WTC11 (cell line): Measurements from ENCODE around the gene ADAMTS10. TPM values are rescaled to one million over a fixed set of nuclear protein-coding genes. Genes with fewer than 3 reads are reported as not detected.

Experiments used
- ATAC-seq: fragments of 200-7000 bp; cut with Tn5 transposase; 2 replicates; pipeline ENCODE4 v1.10.0; 2021; ENCODE audit warnings: mild to moderate bottlenecking, moderate library complexity
- CTCF ChIA-PET: fragments of 300-600 bp; sonication (Branson Sonifier 250); formaldehyde crosslinking; loops from one replicate; lab custom pipeline; 2021; ENCODE audit warnings: antibody characterized with exemption; lab: Charles Lee
- POLR2A ChIA-PET: fragments of 350-600 bp; sonication (Branson Sonifier 250); formaldehyde crosslinking; loops from one replicate; lab custom pipeline; 2021; ENCODE audit warnings: antibody characterized with exemption; lab: Charles Lee
- DNase-seq: peaks from one replicate; pipeline ENCODE4 v3.0.0; 2021; ENCODE audit warnings: low spot score
- H3K27ac Mint-ChIP-seq: 2 replicates; pipeline ENCODE4 v1.8.0; 2021; ENCODE audit warnings: mixed read lengths
- H3K27me3 Mint-ChIP-seq: 2 replicates; pipeline ENCODE4 v1.8.0; 2021; ENCODE audit warnings: low read depth, mild to moderate bottlenecking, moderate library complexity, mixed read lengths
- H3K36me3 Mint-ChIP-seq: 2 replicates; pipeline ENCODE4 v1.8.0; 2021; ENCODE audit warnings: mixed read lengths
- H3K4me1 Mint-ChIP-seq: 2 replicates; pipeline ENCODE4 v1.8.0; 2022; ENCODE audit warnings: mixed read lengths
- H3K4me3 Mint-ChIP-seq: 2 replicates; pipeline ENCODE4 v1.8.0; 2021; ENCODE audit warnings: mild to moderate bottlenecking, moderate library complexity, mixed read lengths
- H3K9me3 Mint-ChIP-seq: 2 replicates; pipeline ENCODE4 v1.8.0; 2021; ENCODE audit warnings: mixed read lengths
- AFF4 ChIP-seq: sonication (generic); formaldehyde crosslinking; IDR thresholded peaks from 2 replicates; pipeline ENCODE4 v1.8.1; 2023; ENCODE audit warnings: mild to moderate bottlenecking, missing genetic modification reagents, borderline replicate concordance
- ERG ChIP-seq: fragments of 250-450 bp; sonication (Bioruptor Pico); IDR thresholded peaks from 2 replicates; pipeline ENCODE4 v1.8.0; 2021; ENCODE audit warnings: mild to moderate bottlenecking
- FOXP1 ChIP-seq: sonication (generic); formaldehyde crosslinking; IDR thresholded peaks from 2 replicates; pipeline ENCODE4 v1.8.0; 2022; ENCODE audit warnings: missing genetic modification reagents, mild to moderate bottlenecking, moderate library complexity, borderline replicate concordance
- HMGA2 ChIP-seq: fragments of 250-450 bp; sonication (Bioruptor Pico); IDR thresholded peaks from 2 replicates; pipeline ENCODE4 v1.4.0; 2021; ENCODE audit warnings: mild to moderate bottlenecking, moderate library complexity
- IRF2 ChIP-seq: sonication (generic); formaldehyde crosslinking; IDR thresholded peaks from 2 replicates; pipeline ENCODE4 v1.8.0; 2022; ENCODE audit warnings: low read depth, missing genetic modification reagents, borderline replicate concordance
- MLX ChIP-seq: sonication (generic); formaldehyde crosslinking; IDR thresholded peaks from 2 replicates; pipeline ENCODE4 v1.8.1; 2023; ENCODE audit warnings: mild to moderate bottlenecking, missing genetic modification reagents, moderate library complexity
- NFE2L1 ChIP-seq: sonication (generic); formaldehyde crosslinking; IDR thresholded peaks from 2 replicates; pipeline ENCODE4 v1.8.1; 2023; ENCODE audit warnings: missing genetic modification reagents
- NR2C2 ChIP-seq: sonication (generic); formaldehyde crosslinking; IDR thresholded peaks from 2 replicates; pipeline ENCODE4 v1.8.0; 2022; ENCODE audit warnings: mild to moderate bottlenecking, missing genetic modification reagents
- PRRX2 ChIP-seq: fragments of 250-450 bp; sonication (Bioruptor Pico); IDR thresholded peaks from 2 replicates; pipeline ENCODE4 v1.8.0; 2021; ENCODE audit warnings: mild to moderate bottlenecking
- SOX15 ChIP-seq: fragments of 250-450 bp; sonication (Bioruptor Pico); IDR thresholded peaks from 2 replicates; pipeline ENCODE4 v1.9.0; 2021; ENCODE audit warnings: mild to moderate bottlenecking
- TCF7 ChIP-seq: sonication (generic); formaldehyde crosslinking; IDR thresholded peaks from 2 replicates; pipeline ENCODE4 v1.8.0; 2022; ENCODE audit warnings: mild to moderate bottlenecking, low read depth, missing genetic modification reagents, moderate library complexity
- ZMAT4 ChIP-seq: fragments of 250-450 bp; sonication (Bioruptor Pico); IDR thresholded peaks from 2 replicates; pipeline ENCODE4 v1.9.0; 2021; ENCODE audit warnings: mild to moderate bottlenecking
- ZNF416 ChIP-seq: fragments of 250-450 bp; sonication (Bioruptor Pico); IDR thresholded peaks from 2 replicates; pipeline ENCODE4 v1.9.0; 2021; ENCODE audit warnings: mild to moderate bottlenecking, inconsistent platforms
- ZNF423 ChIP-seq: fragments of 250-450 bp; sonication (Bioruptor Pico); IDR thresholded peaks from 2 replicates; pipeline ENCODE4 v2.1.2; 2022; ENCODE audit warnings: mild to moderate bottlenecking, moderate library complexity
- total RNA-seq: library from RNA; stranded (reverse); gene quantifications from 3 replicates; pipeline ENCODE4 v1.2.3, GENCODE V29; 2021
- TF ChIP-seq, protein P1 (sequence below): sonication (generic); formaldehyde crosslinking; IDR thresholded peaks from 2 replicates; pipeline ENCODE4 v1.8.1; 2023; ENCODE audit warnings: mild to moderate bottlenecking, missing genetic modification reagents, moderate library complexity
- TF ChIP-seq, protein P2 (sequence below): sonication (generic); formaldehyde crosslinking; IDR thresholded peaks from 2 replicates; pipeline ENCODE4 v1.8.0; 2022; ENCODE audit warnings: missing genetic modification reagents
- TF ChIP-seq, protein P3 (sequence below): fragments of 250-450 bp; sonication (Bioruptor Pico); conservative IDR thresholded peaks from 2 replicates; pipeline ENCODE4 v1.9.0; 2021; ENCODE audit warnings: mild to moderate bottlenecking
- TF ChIP-seq, protein P4 (sequence below): fragments of 250-450 bp; sonication (Bioruptor Pico); IDR thresholded peaks from 2 replicates; pipeline ENCODE4 v2.1.2; 2022; ENCODE audit warnings: mild to moderate bottlenecking, moderate library complexity
- TF ChIP-seq, protein P5 (sequence below): fragments of 250-450 bp; sonication (Bioruptor Pico); IDR thresholded peaks from 2 replicates; pipeline ENCODE4 v1.9.0; 2021; ENCODE audit warnings: moderate library complexity, mild to moderate bottlenecking, inconsistent platforms, borderline replicate concordance

ADAMTS10 gene
- total RNA-seq, 1 experiment from 2014 or later = 16.0 TPM

- ATAC-seq (no peak), DNase-seq (no peak)
- H3K36me3 Mint-ChIP-seq = no peaks in the 10 kb centered on the region
- peaks cover 24% of the 10 kb centered on the region for H3K4me1 Mint-ChIP-seq
- peaks cover 5% of the 10 kb centered on the region; the same call in 1 of the 2 replicates for H3K9me3 Mint-ChIP-seq
- TF ChIP-seq ERG = no peak
- TF ChIP-seq, protein P1, sequence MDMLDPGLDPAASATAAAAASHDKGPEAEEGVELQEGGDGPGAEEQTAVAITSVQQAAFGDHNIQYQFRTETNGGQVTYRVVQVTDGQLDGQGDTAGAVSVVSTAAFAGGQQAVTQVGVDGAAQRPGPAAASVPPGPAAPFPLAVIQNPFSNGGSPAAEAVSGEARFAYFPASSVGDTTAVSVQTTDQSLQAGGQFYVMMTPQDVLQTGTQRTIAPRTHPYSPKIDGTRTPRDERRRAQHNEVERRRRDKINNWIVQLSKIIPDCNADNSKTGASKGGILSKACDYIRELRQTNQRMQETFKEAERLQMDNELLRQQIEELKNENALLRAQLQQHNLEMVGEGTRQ = no peak
- no peak for TF ChIP-seq MLX (CRISPR knock-in tag)
- TF ChIP-seq NR2C2 (CRISPR knock-in tag) = no peak
- no peak for TF ChIP-seq AFF4
- no peak for TF ChIP-seq ZNF416 (CRISPR knock-in tag)
- TF ChIP-seq, protein P2, sequence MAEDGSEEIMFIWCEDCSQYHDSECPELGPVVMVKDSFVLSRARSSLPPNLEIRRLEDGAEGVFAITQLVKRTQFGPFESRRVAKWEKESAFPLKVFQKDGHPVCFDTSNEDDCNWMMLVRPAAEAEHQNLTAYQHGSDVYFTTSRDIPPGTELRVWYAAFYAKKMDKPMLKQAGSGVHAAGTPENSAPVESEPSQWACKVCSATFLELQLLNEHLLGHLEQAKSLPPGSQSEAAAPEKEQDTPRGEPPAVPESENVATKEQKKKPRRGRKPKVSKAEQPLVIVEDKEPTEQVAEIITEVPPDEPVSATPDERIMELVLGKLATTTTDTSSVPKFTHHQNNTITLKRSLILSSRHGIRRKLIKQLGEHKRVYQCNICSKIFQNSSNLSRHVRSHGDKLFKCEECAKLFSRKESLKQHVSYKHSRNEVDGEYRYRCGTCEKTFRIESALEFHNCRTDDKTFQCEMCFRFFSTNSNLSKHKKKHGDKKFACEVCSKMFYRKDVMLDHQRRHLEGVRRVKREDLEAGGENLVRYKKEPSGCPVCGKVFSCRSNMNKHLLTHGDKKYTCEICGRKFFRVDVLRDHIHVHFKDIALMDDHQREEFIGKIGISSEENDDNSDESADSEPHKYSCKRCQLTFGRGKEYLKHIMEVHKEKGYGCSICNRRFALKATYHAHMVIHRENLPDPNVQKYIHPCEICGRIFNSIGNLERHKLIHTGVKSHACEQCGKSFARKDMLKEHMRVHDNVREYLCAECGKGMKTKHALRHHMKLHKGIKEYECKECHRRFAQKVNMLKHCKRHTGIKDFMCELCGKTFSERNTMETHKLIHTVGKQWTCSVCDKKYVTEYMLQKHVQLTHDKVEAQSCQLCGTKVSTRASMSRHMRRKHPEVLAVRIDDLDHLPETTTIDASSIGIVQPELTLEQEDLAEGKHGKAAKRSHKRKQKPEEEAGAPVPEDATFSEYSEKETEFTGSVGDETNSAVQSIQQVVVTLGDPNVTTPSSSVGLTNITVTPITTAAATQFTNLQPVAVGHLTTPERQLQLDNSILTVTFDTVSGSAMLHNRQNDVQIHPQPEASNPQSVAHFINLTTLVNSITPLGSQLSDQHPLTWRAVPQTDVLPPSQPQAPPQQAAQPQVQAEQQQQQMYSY = no peak
- no peak for TF ChIP-seq TCF7
- no peak for TF ChIP-seq HMGA2
- no peak for TF ChIP-seq NFE2L1 (CRISPR knock-in tag)
- TF ChIP-seq PRRX2 (CRISPR knock-in tag) = no peak
- no peak for TF ChIP-seq ZNF423 (CRISPR knock-in tag)
- TF ChIP-seq, protein P3, sequence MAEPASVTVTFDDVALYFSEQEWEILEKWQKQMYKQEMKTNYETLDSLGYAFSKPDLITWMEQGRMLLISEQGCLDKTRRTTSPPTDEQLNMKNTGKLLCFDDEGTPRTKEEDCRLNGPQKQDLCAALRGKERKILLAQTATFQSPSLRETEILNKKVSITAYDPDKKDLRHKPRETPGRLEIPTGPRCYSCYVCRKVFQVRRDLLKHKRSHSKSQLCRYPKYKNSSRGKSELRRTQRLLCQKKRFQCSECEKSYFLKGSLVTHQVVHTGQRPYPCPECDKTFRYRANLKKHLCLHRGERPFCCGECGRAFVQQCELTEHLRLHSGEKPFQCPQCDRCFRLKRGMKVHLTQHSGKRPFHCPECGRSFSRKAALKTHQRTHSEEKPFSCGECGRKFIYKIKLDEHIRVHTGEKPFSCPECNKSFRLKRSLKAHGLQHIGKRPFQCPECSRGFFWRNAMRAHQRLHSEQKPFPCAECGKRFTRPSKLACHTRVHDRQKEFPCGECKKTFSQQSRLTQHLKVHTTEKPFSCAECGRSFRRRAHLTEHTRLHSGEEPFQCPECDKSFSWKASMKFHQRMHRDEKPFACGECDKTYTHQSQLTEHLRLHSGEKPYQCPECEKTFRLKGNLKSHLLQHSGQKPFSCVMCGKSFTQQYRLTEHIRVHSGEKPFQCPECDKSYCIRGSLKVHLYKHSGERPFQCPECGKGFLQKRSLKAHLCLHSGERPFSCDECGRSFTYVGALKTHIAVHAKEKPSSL (CRISPR knock-in tag) = no peak
- TF ChIP-seq ZMAT4 (CRISPR knock-in tag) = no peak
- TF ChIP-seq IRF2 (CRISPR knock-in tag) = no peak
- TF ChIP-seq SOX15 (CRISPR knock-in tag) = no peak
- no peak for TF ChIP-seq FOXP1 (CRISPR knock-in tag)
- TF ChIP-seq, protein P4, sequence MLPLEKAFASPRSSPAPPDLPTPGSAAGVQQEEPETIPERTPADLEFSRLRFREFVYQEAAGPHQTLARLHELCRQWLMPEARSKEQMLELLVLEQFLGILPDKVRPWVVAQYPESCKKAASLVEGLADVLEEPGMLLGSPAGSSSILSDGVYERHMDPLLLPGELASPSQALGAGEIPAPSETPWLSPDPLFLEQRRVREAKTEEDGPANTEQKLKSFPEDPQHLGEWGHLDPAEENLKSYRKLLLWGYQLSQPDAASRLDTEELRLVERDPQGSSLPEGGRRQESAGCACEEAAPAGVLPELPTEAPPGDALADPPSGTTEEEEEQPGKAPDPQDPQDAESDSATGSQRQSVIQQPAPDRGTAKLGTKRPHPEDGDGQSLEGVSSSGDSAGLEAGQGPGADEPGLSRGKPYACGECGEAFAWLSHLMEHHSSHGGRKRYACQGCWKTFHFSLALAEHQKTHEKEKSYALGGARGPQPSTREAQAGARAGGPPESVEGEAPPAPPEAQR (CRISPR knock-in tag) = no peak
- TF ChIP-seq, protein P5, sequence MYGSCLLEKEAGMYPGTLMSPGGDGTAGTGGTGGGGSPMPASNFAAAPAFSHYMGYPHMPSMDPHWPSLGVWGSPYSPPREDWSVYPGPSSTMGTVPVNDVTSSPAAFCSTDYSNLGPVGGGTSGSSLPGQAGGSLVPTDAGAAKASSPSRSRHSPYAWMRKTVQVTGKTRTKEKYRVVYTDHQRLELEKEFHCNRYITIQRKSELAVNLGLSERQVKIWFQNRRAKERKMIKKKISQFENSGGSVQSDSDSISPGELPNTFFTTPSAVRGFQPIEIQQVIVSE (CRISPR knock-in tag) = no peak
- H3K27ac Mint-ChIP-seq = no peak overlapping the region
- POLR2A ChIA-PET = interaction anchor here (1.2 to 1.3 kb wide), 2 partner anchors 52 to 64 kb away, joined by 3 to 6 read pairs; partner anchors contain the start of gene ZNF414
- CTCF ChIA-PET = interaction anchor here (0.7 to 6.0 kb wide), 25 partner anchors 9 to 273 kb away, joined by 3 to 88 read pairs (median 6); partner anchors contain the start of genes HNRNPM, MARCHF2, RAB11B and ZNF414
- H3K27me3 Mint-ChIP-seq = peaks cover 9% of the 10 kb centered on the region
- H3K4me3 Mint-ChIP-seq = no peak overlapping the region
Observed at GRCh38 chr19:8577741-8578140, 32.8 kb downstream of the ADAMTS10 start.
